Stimulated activated naive CD8-positive, alpha-beta T cell treated with anti-CD3 and anti-CD28 coated beads, Interleukin-15, amount 100 ng/mL, for 72 hours (primary cell): ENCODE data around the gene FGFRL1.

Source experiments
- ATAC-seq: fragments of 150-1000 bp; cut with Tn5 transposase; 2 replicates; pipeline ENCODE4 v1.10.0; 2021; ENCODE audit warnings: mild to moderate bottlenecking, moderate library complexity
- DNase-seq, 2 donors: peaks; one replicate each; pipeline ENCODE4 v3.0.0; 2021 to 2022
- H3K27ac Mint-ChIP-seq, 2 donors: one replicate each; pipeline ENCODE4 v1.8.0; 2022; ENCODE audit warnings: mild to moderate bottlenecking in 2 of 2, mixed read lengths in 2 of 2, moderate library complexity in 2 of 2
- H3K27me3 Mint-ChIP-seq: one replicate; pipeline ENCODE4 v1.8.0; 2022; ENCODE audit warnings: mixed read lengths
- H3K4me1 Mint-ChIP-seq: one replicate; pipeline ENCODE4 v1.8.0; 2022; ENCODE audit warnings: mild to moderate bottlenecking, mixed read lengths
- H3K4me3 Mint-ChIP-seq, 2 donors: one replicate each; pipeline ENCODE4 v1.8.0; 2022; ENCODE audit warnings: mild to moderate bottlenecking in 2 of 2, mixed read lengths in 2 of 2, moderate library complexity in 1 of 2
- H3K9me3 Mint-ChIP-seq, 2 donors: one replicate each; pipeline ENCODE4 v1.8.0; 2022; ENCODE audit warnings: mixed read lengths in 2 of 2

FGFRL1 gene

GRCh38 chr4:1031346-1031745, 19.9 kb downstream of the FGFRL1 start:
- Mint-ChIP-seq H3K9me3 (no peaks in the 10 kb centered on the region), H3K4me1 (peaks cover 2% of the 10 kb centered on the region), H3K4me3 (no peak overlapping the region), H3K27me3 (peaks cover 8% of the 10 kb centered on the region), H3K27ac (no peak overlapping the region)
- ATAC-seq (no peak), DNase-seq (no peak)

- no peak for DNase-seq
- no peaks in the 10 kb centered on the region for H3K9me3 Mint-ChIP-seq
- no peak overlapping the region for H3K4me3 Mint-ChIP-seq
- peak overlapping the region in 1 of 2 donors; percentile 71 for H3K27ac Mint-ChIP-seq
- no peaks in the 10 kb centered on the region for H3K4me1 Mint-ChIP-seq
- ATAC-seq: no peak
- H3K27me3 Mint-ChIP-seq: peaks cover 8% of the 10 kb centered on the region
Observed at GRCh38 chr4:1031956-1032795, 20.8 kb downstream of the FGFRL1 start.

- H3K4me1 Mint-ChIP-seq: no peaks in the 10 kb centered on the region
- peaks cover 8% of the 10 kb centered on the region for H3K27me3 Mint-ChIP-seq
- DNase-seq (no peak), ATAC-seq (no peak)
- H3K9me3 Mint-ChIP-seq: no peaks in the 10 kb centered on the region
- H3K4me3 Mint-ChIP-seq: no peak overlapping the region
- no peak overlapping the region for H3K27ac Mint-ChIP-seq
Observed at GRCh38 chr4:1032861-1033260, 21.4 kb downstream of the FGFRL1 start.

GRCh38 chr4:1033840-1034551, 22.6 kb downstream of the FGFRL1 start:
- no peaks in the 10 kb centered on the region for H3K4me1 Mint-ChIP-seq
- H3K9me3 Mint-ChIP-seq: no peaks in the 10 kb centered on the region
- ATAC-seq (no peak), DNase-seq (no peak)
- no peak overlapping the region for H3K4me3 Mint-ChIP-seq
- no peak overlapping the region for H3K27ac Mint-ChIP-seq
- H3K27me3 Mint-ChIP-seq: peaks cover 8% of the 10 kb centered on the region

DNA sequence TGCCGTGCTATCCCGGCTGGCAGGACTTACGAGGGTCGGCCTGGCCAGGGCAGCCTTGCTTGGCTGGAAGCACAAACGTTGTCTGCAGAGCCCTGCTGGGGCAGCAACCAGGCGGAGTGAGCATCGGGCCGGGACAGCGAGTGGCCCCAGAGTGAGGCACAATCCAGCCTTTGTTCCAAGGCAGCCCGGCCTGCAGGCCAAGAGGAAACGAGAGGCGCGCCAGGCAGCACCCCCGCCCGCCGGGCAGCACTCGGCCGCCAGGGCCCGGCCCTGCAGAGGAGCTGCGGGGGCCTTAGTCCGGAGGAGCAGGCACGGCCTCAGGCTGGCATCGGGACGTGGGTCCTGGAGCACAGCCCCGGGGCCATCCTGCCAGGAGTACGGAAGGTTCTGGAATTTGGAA, 24.1 kb downstream of the FGFRL1 start:
- ATAC-seq: no peak
- H3K9me3 Mint-ChIP-seq: no peaks in the 10 kb centered on the region
- peaks cover 8% of the 10 kb centered on the region for H3K27me3 Mint-ChIP-seq
- DNase-seq: no peak
- H3K4me3 Mint-ChIP-seq: no peak overlapping the region
- no peak overlapping the region for H3K27ac Mint-ChIP-seq
- no peaks in the 10 kb centered on the region for H3K4me1 Mint-ChIP-seq

DNA sequence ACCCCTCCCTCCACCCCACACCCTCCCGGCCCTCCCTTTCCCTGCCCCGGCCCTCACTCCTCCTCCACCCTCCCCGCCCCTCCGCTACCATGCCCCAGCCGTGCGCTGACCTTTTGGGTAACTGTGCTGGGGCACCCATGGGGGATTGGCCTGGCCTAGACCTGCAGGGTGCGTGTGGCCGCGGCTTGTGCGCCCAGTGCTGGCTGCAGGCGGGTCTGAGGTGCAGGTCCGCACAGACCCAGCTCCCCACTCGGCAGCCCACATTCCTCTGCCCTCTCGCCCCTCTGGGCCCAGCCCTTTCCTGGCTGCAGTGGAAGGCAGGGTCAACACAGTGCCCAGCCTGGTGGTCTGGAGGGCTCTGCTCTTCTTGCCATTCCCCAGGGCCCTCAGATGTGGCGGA, 24.7 kb downstream of the FGFRL1 start:
- Mint-ChIP-seq H3K4me3 (no peak overlapping the region), H3K9me3 (no peaks in the 10 kb centered on the region), H3K4me1 (no peaks in the 10 kb centered on the region), H3K27ac (no peak overlapping the region), H3K27me3 (peaks cover 8% of the 10 kb centered on the region)
- ATAC-seq: peak; percentile 16
- no peak for DNase-seq

- ATAC-seq: no peak
- no peak overlapping the region for H3K4me3 Mint-ChIP-seq
- H3K9me3 Mint-ChIP-seq: no peaks in the 10 kb centered on the region
- peaks cover 5% of the 10 kb centered on the region for H3K27me3 Mint-ChIP-seq
- DNase-seq: no peak
- H3K4me1 Mint-ChIP-seq: no peaks in the 10 kb centered on the region
- H3K27ac Mint-ChIP-seq: no peak overlapping the region
Observed at GRCh38 chr4:1036976-1037810, 25.8 kb downstream of the FGFRL1 start.

- Mint-ChIP-seq H3K9me3 (peaks cover 0 to 7% of the 10 kb centered on the region in 2 donors), H3K4me3 (no peak overlapping the region)
Observed at GRCh38 chr4:1038948-1039492, 27.6 kb downstream of the FGFRL1 start.

DNA sequence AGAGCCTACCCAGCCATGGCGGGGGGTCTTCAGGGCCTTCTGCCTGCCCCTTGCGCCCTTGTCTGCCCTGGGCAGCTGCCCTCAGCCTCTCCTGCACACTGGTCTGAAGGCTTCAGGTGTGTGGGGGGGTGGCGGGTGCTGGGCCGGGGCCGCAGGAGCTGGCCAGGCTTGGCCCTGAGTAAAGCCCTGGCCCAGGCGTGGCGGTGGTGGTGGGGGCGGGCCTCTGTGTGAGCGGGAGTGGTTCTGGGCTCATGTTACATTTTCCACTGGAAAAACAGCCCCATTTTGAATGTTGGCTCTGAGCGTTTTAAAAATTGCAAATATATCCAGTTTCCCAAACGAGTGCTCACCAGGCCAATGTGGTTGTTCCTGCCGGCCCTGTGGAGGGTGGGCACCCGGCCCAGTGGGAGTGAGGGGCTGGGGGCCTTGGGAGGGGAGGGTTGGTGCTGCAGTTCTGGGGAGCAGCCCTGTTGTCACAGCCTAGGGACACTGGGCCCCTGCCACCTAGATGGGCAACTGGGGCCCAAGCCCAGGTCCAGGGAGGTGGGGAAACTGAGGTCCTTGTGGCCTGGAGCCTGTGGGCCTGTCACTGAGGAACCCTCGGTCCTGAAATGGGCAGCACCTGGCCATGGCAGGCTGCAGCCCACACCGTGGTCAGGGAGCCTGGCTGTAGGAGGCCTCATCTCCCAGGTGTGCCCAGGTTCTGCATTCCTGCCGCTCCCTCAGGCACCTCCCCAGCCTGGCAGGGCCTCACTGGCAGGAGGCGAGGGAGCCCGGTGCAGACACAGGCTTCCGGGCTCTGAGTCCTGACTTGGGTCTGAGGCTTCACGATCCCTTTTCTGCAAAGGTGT, 28.3 kb downstream of the FGFRL1 start:
- Mint-ChIP-seq H3K9me3 (peaks cover 0 to 7% of the 10 kb centered on the region in 2 donors), H3K27ac (no peak overlapping the region), H3K4me3 (no peak overlapping the region), H3K27me3 (peaks cover 18% of the 10 kb centered on the region), H3K4me1 (peaks cover 13% of the 10 kb centered on the region)
- DNase-seq (no peak), ATAC-seq (no peak)

More at GRCh38 chr4:1038948-1039492, 27.6 kb downstream of the FGFRL1 start:
- DNase-seq: no peak
- peaks cover 9% of the 10 kb centered on the region for H3K4me1 Mint-ChIP-seq
- no peak overlapping the region for H3K27ac Mint-ChIP-seq
- no peak for ATAC-seq
- H3K27me3 Mint-ChIP-seq: peaks cover 11% of the 10 kb centered on the region

DNA sequence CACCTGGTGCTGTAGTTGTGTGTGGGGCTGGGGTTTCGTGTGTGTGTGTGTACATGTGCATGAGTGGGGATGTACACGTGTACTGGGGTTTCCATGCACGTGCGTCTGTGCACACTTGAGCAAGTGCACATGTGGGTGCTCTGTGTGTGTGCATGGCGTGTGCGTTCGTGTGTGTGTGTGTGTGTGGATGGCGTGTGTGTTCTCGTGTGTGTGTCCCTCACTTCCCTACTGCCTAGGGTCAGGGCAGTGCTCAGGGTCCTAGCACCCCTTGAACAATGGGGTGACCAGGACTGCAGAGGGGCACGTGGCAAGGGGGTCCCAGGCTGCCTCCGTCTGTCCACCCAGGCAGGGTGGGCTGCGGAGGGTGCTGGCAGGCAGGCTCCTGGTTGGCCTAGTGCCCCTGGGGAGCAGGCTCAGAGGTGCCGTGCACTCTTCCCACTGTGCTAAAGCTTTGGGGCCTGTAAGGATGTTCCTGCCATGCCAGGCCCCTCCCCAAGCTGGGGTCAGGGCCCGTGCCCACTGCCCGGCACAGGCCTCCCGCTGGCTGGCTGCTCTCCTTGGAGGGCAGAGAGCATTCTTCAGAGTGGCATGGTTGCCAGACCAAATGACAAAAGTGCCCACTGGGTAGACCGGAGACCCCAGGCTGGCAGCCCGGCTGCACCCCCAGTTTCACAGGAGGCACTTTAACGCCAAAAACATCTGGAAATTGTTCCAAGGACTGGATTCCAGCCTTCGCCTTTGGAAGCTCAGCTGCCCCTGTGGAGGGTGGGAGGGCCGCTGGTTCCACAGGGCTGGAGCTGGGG, 29.1 kb downstream of the FGFRL1 start:
- H3K27ac Mint-ChIP-seq: no peak overlapping the region
- H3K27me3 Mint-ChIP-seq: peaks cover 27% of the 10 kb centered on the region
- no peak overlapping the region for H3K4me3 Mint-ChIP-seq
- H3K9me3 Mint-ChIP-seq: peaks cover 0 to 7% of the 10 kb centered on the region in 2 donors
- peaks cover 13% of the 10 kb centered on the region for H3K4me1 Mint-ChIP-seq
- DNase-seq: no peak
- ATAC-seq: no peak

DNA sequence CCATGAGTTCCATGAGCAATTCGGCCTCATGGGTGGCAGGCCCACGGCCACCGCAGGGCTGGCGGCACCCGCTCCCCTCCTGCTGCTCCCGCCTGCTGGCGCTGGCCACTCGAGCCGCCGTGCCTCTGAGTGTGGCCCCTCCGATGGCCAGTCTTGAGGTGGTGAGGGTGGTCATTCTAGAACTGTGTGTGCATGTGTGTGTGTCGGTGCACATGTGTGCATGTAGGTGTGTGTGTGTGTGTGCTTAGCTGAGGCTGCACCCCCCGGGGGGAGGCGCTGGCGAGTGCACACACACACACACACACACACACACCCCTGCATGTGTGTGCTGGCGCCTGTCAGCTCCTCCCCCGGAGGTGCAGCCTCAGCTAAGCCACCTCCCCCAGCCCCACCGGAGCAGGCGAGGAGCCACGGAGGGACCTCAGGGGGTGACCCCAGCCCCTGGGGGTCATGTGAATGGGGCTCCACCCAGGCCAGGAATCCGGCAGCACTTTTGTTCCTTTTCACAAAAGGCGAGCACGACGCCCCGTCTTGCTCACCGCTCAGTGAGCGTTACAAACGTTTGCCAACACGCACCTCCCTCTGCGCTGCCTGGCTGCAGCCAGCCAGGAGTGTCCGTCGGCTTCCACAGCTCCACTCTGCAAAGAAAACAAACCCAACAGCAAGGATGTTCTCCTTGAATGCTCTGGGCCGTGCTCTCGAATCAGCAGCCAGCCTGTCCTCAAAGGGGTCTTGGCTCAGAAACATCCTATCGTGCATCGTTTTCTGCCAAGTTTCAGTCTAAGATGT, 29.9 kb downstream of the FGFRL1 start:
- ATAC-seq (no peak), DNase-seq (no peak)
- no peak overlapping the region for H3K4me3 Mint-ChIP-seq
- no peak overlapping the region for H3K27ac Mint-ChIP-seq
- H3K9me3 Mint-ChIP-seq: peaks cover 0 to 7% of the 10 kb centered on the region in 2 donors
- peaks cover 13% of the 10 kb centered on the region for H3K4me1 Mint-ChIP-seq
- H3K27me3 Mint-ChIP-seq: peaks cover 31% of the 10 kb centered on the region

GRCh38 chr4:1041936-1042330, 30.5 kb downstream of the FGFRL1 start:
- Mint-ChIP-seq H3K4me1 (peaks cover 17% of the 10 kb centered on the region), H3K9me3 (peaks cover 0 to 7% of the 10 kb centered on the region in 2 donors), H3K27me3 (peaks cover 36% of the 10 kb centered on the region), H3K4me3 (no peak overlapping the region), H3K27ac (no peak overlapping the region)
- no peak for DNase-seq
- ATAC-seq: no peak

DNA sequence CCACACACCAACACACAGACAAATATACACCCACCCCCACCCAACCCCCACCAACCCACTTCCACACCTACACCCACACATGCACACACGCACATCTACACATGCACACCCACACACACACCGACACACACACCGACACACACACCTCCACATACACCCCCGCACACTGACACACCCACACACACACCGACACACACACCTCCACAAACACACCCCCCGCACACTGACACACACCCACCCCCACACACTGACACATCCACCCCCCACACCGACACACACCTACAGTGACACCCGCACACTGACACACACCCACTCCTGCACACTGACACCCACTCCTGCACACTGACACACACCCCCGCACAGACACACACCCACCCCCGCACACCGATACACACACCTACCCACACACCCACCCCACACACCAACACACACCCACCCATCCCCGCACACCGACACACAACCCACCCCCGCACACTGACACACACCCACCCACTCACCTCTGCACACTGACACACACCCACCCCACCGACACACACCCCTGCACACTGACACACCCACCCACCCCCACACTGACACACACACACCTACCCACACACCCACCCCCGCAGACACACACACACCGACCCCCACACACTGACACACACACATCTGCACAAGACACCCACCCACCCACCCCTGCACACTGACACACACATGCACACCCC, 31.1 kb downstream of the FGFRL1 start:
- Mint-ChIP-seq H3K27me3 (peaks cover 42% of the 10 kb centered on the region), H3K4me1 (peaks cover 23% of the 10 kb centered on the region), H3K9me3 (peaks cover 0 to 7% of the 10 kb centered on the region in 2 donors), H3K4me3 (no peak overlapping the region), H3K27ac (no peak overlapping the region)
- DNase-seq (no peak), ATAC-seq (peak; percentile 13)
